Fibroblast of skin of left quadriceps (primary cell): Measurements from ENCODE around the gene SEC14L5.
A peak's percentile ranks its signal among the peaks of the same experiment; 100 is the strongest.
"Not testable (repeated sequence)": the region's sequence is repeated elsewhere in the genome, so short reads cannot be mapped to it uniquely, and the experiment has no call there.

Experiments used
- DNase-seq, 2 experiments: peaks; one replicate each; pipeline ENCODE4 v3.0.0-alpha.2; 2013; ENCODE audit warnings: low read depth in 2 of 2

SEC14L5 gene

GRCh38 chr16:5036228-5037156, 78.4 kb downstream of the SEC14L5 start:
- no peak for DNase-seq

GRCh38 chr16:5040451-5040850, 82.3 kb downstream of the SEC14L5 start:
- no peak for DNase-seq

GRCh38 chr16:5041600-5042133, 83.5 kb downstream of the SEC14L5 start:
- peak; percentile 9 to 13 for DNase-seq

- DNase-seq: no peak
Observed at GRCh38 chr16:5042574-5043171, 84.5 kb downstream of the SEC14L5 start.

- no peak for DNase-seq
Observed at GRCh38 chr16:5044011-5044540, 85.9 kb downstream of the SEC14L5 start.

GRCh38 chr16:5044581-5044980, 86.5 kb downstream of the SEC14L5 start:
- DNase-seq: not testable (repeated sequence)

GRCh38 chr16:5045499-5046115, 87.5 kb downstream of the SEC14L5 start:
- DNase-seq: no peak

GRCh38 chr16:5046914-5047313, 88.8 kb downstream of the SEC14L5 start:
- DNase-seq: no peak

GRCh38 chr16:5054876-5055865, 97.0 kb downstream of the SEC14L5 start:
- no peak for DNase-seq

GRCh38 chr16:5056352-5056751, 98.2 kb downstream of the SEC14L5 start:
- no peak for DNase-seq

- no peak for DNase-seq
Observed at GRCh38 chr16:5058476-5058875, 100.3 kb downstream of the SEC14L5 start.

- no peak for DNase-seq
Observed at GRCh38 chr16:5059386-5060072, 101.4 kb downstream of the SEC14L5 start.

- DNase-seq: no peak
Observed at GRCh38 chr16:5060073-5060641, 102.0 kb downstream of the SEC14L5 start.

- no peak for DNase-seq
Observed at GRCh38 chr16:5062051-5062450, 103.9 kb downstream of the SEC14L5 start.

- DNase-seq: no peak
Observed at GRCh38 chr16:5062790-5063765, 104.9 kb downstream of the SEC14L5 start.

- no peak for DNase-seq
Observed at GRCh38 chr16:5064915-5065314, 106.8 kb downstream of the SEC14L5 start.

- DNase-seq: no peak
Observed at GRCh38 chr16:5065326-5065725, 107.2 kb downstream of the SEC14L5 start.

- no peak for DNase-seq
Observed at GRCh38 chr16:5065813-5066212, 107.7 kb downstream of the SEC14L5 start, which contains the start of gene C16orf89. Gene C16orf89 (minus strand): TSS chr16:5065956. CDS start chr16:5065908, 48 bp downstream.

GRCh38 chr16:5066511-5066910, 108.4 kb downstream of the SEC14L5 start:
- DNase-seq: no peak
